ENCODE data around the gene NEK4.

NEK4 gene

DNA sequence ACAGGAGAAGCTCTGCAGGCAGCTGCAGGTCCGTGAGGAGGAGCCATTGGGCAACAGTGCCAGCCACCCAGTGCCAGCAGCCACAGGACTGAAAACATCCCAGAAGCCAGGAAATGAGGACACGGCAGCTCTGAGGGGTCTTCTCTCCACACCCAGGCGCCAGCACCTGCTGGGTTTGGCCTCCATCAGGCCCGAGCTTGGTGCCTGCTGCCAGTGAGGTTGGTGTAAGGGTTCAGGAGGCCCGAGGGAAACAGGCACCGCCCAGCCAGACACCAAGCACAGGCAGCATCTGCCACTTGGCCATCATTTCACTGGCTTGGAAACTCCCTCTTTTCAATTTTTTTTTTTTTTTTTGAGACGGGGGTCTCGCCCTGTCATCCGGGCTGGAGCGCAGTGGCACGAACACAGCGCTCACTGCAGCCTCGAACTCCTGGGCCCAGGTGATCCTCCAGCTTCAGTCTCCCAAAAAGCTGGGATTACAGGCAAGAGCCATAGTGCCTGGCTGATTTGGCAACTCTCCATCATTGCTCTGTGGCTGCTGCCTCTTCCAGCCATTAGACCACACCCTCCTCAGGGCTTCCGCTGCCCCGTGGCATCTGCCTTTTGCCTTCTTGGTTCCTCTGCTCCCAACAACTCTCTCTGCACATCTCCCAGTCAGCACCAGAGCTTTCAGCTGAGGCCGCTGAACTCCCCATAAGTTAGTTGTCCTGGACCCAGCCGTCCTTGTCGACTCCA, 22.4 kb upstream of the NEK4 start:
- DNase-seq (ENCODE audit: low read depth), result no peak

DNA sequence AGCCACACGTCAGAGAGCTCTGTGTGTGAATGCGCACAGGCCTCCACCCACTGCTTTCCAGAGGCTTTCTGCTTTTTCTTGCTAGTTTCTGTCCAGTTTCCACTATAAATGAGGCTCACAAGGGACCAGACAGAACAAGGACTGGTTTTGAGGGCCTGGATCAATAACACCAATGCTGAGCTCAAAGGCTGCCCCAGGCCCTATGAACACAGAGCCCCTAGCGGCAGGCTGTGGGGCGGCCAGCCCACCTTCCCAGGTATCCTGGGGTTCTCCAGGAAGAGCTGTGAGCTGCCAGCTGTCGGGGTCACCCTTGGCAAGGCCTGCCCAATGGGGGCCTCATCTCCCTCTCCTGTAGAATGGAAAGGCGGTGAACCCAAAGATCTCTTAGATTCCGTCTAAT, 21.7 kb upstream of the NEK4 start:
- no peak for DNase-seq (ENCODE audit: low read depth)

DNA sequence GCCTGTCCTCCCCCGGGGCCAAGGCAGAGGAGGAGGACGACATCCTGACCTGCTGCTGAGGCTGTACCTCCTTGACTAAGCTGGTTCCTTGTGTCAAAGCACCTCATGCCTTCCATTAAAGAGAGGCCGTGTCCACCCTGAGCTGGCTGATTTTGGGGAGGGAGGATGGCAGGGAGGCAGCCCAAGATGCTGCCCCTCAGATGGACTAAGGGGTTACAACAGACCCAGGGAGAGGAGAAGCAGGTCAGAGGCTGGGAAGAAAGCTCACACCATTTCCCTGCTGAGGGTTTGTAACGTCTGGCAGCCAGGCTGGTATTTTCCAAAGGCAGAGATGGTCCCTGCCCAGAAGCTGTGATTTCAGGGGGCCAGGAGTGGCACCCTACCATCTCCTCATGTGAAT, 21.2 kb upstream of the NEK4 start:
- no peak for DNase-seq (ENCODE audit: low read depth)

DNA sequence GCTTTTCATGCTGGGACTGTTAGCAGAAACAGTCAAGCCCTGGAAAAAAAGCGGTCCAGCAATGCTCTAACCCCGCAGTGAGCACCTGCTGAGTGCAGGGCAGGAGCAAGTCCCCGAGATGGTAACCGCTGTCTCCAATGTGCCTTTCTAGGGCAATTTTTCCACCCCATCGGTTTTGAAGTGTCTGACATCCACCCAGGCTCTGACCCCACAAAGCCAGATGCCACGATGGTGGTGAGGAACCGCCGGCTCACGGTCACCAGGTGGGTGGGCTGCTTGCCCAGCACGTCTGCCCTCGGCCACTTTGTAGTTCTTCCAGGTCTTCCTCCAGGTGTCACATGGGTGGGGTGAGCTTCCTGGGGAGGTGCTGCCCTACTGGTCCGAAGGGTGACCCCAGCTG, 20.6 kb upstream of the NEK4 start:
- DNase-seq (ENCODE audit: low read depth), result no peak

DNA sequence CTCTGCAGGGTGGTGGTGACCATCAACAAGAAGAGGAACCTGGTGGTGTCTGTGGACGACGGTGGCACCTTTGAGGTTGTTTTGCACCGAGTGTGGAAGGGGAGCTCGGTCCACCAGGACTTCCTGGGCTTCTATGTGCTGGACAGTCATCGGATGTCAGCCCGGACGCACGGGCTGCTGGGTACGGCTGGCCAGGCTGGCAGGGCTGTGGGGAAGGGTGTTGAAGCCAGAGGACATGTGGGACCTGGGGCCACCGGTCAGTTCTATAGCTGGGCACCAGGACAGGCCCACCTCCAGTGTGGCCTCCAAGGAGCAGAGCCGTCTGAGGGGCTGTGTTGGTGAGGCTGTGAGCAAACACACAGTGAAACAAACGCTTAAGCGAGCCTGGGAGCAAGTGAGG, 20.0 kb upstream of the NEK4 start:
- no peak for DNase-seq (ENCODE audit: low read depth)

DNA sequence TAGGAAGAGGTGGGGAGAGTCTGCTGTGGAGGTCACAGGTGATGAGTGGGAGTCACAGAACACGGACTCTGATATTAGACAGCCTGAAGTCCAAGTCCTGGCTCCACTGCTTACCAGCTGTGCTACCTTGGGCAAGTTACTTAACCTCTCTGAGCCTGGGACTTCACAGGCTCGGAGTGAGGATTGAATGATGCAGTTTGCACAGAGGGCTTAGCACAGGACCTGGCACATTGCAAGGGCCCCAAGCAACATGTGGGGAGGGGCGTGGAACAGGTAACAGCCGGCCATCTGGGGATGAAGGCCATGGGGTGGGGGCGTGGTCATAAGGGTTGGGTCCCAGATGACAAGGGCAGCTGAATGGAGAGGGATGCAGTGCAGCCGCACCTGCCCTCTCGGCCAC, 19.6 kb upstream of the NEK4 start:
- DNase-seq (ENCODE audit: low read depth), result no peak

DNA sequence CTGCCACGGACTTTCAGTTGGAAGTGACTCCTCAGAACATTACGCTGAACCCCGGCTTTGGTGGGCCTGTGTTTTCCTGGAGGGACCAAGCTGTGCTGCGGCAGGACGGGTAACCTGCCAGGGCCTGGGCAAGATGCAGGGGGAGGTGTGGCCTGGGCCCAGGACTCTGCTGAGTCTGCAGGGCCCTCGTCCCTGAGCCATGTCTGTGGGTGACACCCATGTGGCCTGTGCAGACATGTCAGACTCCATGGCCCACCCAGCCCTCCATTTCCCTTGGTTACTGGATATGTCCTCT, 19.0 kb upstream of the NEK4 start:
- no peak for DNase-seq (ENCODE audit: low read depth)

DNA sequence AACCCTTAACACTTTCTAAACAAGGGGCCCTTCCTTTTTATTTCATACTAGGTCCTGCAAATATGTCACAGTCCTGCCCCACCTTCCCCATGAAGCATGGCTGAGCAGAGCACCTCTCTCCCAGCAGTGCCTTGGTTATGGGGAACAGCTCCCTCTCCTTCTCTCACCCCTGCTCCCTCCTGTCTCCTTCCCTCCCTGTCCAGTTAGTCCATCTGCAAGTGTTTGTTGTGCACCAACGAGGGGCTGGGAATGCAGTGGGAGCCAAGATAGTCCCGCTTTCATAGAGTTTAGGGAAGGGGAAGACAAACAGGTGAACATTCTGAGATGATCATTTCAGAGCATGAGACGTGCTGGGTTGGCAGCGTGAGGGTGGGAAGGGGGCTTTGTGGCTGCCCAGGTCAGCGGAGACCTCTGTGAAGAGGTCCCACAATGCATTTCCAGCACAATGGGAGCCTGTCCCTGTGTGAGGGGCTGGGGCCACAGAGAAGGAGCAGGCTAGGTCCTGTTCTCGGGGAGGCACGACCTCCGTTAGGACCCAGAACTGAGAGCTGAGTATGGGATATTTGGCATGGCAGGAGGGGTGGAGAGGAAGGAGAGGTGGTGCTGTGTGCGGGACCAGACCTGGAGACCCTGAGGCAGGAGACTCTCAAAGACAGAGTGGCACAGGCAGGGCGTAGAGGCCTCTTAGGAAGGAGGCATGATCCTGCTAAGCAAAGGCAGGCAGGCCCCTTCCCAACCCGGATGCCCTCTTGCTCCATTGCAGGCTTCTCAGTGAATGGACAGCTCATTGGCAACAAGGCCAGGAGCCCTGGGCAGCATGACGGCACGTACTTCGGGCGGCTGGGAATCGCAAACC, 18.4 kb upstream of the NEK4 start:
- DNase-seq (ENCODE audit: low read depth), result no peak

DNA sequence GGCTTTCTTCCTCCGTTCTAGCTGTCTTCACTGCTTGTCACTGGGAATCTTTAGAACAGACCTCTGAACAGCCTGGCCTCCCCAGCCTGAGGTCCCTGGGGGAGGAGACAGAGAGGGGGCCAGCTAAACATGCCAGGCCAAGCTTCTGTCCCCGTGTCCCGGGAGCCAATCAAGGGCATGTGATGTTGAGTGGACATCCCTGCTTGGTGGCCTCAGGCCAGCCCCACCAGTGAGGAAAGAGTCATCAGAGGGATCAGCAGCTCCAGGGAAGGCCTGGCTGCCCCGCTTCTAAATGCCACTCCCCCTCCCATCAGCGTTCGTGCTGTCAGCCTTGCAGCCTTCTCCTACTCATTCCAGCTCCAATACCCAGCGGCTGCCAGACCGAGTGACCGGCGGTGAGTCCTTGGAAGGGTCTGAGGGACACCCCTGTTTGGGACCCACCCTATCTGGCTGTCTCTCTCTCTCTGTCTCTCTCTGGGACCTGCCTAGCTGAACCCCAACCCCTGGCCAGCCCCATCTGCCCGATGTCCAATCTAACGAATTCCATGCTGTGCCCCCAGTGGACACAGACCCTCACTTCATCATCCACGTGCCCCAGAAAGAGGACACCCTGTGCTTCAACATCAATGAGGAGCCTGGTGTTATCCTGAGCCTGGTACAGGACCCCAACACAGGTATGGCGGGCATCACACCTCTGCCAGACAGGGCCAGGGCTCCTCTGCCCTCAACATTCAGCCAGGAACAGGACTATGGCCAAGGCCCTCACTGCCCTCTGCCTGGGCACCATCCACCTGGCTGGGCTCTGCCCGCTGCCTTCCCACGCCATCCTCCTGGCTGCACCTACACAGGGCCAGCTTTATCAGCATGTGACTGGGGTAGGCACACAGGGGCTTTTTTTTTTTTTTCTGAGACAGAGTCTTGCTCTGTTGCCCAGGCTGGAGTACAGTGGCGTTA, 17.2 kb upstream of the NEK4 start:
- no peak for DNase-seq (ENCODE audit: low read depth)

DNA sequence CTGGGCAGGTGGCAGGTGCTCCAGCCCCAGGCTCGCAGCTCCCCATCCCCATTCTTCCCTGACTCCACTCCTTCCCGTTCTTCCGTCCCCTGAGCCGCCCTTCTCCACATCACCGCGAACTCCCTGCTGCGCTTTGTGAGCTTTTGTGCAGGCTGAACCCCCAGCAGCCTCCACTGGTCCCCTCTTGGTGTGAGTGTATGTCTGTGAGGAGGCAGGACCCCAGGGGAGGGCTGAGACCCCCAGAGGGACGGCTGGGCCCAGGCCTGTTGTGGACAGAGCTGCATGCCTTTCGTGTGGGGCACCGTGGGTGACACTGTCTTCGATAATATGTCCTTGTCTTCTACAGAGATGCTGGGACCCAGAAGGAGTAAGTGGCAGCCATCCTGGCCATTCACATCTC, 16.5 kb upstream of the NEK4 start:
- DNase-seq (ENCODE audit: low read depth), result no peak

DNA sequence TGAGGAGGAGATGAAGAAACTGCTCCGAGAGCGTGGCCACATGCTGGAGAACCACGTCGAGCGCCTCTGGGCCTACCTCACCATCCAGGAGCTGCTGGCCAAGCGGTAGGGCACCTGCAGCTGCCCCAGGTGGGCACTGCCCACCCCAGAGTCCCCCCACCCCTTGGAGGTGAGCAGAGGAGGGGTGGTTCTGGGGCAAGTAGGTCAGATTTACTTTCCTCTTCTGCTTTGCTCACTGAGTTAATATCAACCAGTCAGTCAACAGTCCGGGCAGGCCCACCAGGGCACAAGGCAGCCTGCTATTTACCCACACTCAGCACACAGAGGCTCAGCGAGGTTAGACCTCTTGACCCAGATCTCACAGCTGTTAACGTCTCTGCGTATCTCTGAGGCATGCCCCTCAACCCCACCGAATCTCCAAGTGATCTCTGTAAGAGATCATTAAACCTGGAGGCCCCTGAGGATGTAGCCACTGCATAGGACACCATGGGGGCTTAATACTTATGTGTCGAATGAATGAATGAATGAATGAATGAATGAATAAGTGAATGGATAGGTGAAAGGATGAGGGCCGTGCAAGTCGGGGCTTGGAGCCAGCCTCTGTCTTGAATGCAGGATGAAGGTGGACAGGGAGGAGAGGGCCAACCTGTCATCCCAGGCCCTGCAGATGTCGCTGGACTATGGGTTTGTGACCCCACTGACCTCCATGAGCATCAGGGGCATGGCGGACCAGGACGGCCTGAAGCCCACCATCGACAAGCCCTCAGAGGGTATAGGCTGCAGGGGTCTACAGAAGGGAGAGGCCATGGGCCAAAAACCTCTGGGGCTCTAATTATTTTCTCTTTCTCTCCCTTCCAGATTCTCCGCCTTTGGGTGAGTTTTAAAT, 15.8 kb upstream of the NEK4 start:
- DNase-seq (ENCODE audit: low read depth), result no peak

DNA sequence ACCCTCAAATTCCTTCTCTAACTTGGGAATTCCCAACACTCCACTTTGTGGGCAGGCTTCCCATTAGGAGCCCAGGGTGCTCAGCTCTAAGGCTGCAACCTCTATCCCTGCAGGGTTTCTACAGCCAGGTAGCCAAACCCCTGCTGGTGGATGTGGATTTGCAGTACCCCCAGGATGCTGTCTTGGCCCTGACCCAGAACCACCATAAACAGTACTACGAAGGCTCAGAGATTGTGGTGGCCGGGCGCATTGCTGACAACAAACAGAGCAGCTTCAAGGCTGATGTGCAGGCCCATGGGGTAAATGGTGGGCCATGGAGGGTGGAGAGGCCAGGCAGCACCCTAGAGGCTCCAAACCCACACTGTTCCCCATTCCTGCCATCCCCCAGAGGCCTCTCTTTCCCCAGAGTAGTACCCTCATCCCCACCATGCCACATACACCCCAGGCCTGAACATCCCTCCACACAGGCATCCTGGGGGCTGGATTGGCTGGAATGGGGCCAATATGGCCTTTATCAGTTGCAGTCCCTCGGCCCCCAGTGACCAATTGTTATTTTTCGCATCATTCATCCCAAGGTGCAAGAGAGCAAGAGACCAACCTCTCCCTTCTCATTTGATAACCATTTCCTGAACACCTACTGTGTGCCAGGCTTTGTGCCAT, 14.3 kb upstream of the NEK4 start:
- DNase-seq (ENCODE audit: low read depth), result no peak

DNA sequence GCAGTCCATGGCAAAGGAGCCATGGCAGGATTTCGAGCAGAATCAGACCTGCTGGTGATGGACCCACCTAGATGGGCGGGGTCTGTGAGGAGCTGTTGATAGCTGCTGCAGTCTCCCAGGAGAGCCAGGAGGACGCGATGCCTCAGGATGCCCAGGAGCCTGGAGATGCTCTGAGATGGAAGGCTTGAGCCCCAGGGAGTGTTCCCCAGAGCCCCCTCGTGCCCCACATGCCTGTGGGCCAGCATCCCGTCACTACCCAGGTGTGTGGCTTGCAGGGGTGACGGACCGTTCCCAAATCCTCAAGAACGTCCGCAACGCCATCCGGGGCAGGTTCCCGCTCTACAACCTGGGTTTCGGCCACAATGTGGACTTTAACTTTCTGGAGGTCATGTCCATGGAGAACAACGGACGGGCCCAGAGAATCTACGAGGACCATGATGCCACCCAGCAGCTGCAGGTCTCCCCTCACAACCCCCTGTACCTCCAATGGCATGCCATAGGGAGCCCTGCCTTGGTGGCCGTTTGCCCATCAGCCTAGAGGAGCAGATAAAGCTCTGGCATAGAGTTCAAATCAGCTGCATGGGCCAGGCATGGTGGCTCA, 13.4 kb upstream of the NEK4 start:
- DNase-seq (ENCODE audit: low read depth), result no peak

DNA sequence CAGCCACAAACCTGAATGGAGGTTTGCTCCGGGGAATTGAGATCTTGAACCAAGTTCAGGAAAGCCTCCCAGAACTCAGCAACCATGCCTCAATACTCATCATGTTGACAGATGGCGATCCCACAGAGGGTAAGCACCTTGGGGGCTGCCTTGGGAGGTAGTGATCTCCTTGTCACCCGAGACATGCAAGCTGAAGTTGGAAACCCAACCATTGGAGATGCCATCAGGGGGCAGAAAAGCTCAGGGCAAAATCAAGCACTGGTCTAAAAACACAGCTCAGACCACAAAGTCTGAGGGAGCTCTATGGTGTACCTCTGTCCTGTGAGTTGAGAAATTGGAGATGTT, 12.4 kb upstream of the NEK4 start:
- DNase-seq (ENCODE audit: low read depth), result no peak

DNA sequence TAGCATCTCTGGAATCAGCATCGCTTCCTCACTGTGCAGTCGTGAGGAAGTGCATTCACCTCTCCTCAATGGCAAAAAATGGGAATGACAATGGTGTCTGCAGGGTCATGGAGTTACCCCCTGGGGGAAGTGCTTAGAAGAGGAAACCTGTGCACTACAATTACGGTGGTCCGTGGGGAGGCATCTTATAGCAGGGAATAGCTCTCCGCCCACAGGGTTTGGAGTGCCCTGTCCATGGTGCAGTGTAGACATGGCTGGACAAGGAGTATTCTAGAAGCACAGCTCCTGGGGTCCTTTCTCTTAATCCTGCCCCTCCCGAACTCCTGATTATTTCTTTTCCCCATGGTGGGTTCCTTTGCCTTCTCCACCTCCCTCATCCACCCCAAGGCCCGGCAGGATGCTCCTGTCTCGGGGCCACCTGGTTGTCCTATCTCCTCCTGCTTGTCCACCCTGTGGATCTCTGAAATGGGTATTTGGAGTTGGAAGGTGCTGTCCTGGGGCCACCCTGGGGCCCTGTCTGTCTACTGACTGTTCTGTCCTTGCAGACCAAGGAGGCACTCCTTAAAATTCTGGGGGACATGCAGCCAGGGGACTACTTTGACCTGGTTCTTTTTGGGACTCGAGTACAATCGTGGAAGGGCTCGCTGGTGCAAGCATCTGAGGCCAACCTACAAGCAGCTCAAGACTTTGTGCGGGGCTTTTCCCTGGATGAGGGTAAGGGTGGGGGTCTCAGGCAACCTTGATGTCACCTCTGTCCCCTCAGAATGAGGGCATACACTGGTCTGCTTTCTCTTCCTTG, 11.9 kb upstream of the NEK4 start:
- DNase-seq (ENCODE audit: low read depth), result no peak

DNA sequence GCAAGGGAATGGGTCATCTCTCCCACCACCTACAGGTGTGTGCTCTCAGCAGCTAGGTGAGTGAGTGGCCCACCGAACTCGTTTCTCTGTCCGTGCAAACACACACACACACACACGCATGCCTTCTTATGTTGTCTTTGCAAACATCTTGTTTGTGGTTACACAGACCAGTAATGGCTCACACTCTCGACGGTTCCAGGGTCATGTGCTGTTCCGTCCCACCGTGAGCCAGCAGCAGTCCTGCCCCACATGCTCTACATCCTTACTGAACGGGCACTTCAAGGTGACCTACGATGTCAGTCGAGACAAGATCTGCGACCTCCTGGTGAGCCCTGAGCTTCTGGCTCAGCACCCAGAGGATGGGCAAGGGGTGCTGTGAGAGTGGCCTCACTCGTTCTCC, 11.0 kb upstream of the NEK4 start:
- no peak for DNase-seq (ENCODE audit: low read depth)

DNA sequence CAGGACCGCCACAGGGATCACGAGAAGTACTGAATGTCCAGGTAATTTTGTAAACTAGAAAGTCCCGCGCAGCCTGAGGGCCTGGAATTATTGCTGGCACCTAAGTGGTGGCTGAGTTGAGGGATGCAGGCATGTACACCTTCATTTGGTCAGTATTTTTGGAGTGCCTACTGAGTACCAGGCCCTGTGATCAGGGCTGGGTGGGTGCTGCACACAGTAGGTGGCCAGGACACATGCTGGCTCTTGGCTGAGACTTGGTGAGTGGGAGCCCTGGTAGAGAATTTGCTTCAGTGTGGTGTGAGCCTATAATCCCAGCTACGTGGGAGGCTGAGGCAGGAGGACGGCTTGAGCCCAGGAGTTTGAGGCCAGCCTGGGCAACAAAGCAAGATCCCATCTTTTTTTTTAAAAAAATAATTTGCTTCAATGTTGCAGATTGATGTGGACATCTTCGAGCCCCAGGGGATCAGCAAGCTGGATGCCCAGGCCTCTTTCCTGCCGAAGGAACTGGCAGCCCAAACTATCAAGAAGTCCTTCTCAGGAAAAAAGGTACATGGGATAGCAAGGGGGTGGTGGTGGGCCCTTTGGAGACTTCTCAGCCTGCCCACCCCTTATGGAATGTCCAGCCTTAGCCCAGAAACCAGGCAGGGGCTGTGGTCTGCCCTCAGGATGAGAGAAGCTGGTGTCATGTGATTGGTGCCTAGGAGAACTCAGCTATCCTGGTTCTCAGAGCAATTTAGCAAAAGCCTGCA, 9.3 kb upstream of the NEK4 start:
- DNase-seq (ENCODE audit: low read depth), result no peak

DNA sequence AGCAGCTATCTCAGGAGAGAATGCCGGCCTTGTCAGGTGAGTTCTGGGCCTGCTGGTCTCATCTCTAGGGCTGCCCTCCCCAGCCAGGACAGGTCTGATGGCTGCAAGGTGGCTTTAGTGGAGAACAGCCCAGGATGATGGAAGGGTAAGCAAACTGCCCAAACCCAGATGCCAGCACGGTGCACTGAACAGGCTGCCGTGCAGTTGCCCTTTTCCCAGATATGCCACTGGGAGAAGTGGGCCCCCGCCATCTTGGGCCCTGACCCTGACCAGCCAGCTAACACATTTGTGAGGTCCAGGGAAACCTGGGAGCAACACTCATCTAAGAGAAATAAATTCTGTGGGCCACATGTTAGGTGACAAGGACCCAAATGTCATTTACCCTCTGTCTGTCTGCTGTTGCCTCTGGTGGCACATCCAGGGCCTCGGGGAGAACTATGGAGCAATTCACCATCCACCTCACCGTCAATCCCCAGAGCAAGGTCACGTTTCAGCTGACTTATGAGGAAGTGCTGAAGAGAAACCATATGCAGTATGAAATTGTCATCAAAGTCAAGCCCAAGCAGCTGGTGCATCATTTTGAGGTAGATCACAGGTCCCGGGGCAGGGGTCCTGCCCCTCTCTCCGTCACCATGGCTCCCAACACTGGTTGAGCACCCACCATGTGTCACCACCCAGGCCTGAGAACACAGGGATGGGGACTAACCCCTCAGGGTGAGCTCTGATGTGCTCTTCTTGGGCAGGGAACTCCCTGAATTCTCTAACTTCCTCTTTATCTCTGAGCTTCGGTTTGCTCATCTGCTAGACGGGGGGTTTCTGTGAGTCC, 8.5 kb upstream of the NEK4 start:
- no peak for DNase-seq (ENCODE audit: low read depth)

All from HS-27A (cell line).